Rectal smooth muscle tissue (tissue), 1 donor: ENCODE data around the gene SKA1.

ENCODE experiments used
- H3K27ac ChIP-seq: one replicate; pipeline ENCODE4 v1.7.0; 2013; ENCODE audit warnings: low read depth, low read length, inconsistent platforms
- H3K27me3 ChIP-seq: one replicate; pipeline ENCODE4 v1.7.0; 2013; ENCODE audit warnings: low read length; ENCODE audit not compliant: control insufficient read depth, insufficient read depth
- H3K36me3 ChIP-seq: one replicate; pipeline ENCODE4 v1.7.0; 2013; ENCODE audit warnings: low read length; ENCODE audit not compliant: control insufficient read depth, insufficient read depth
- H3K4me1 ChIP-seq: one replicate; pipeline ENCODE4 v1.7.0; 2013; ENCODE audit warnings: low read length; ENCODE audit not compliant: control insufficient read depth, insufficient read depth
- H3K4me3 ChIP-seq: one replicate; pipeline ENCODE4 v1.7.0; 2013; ENCODE audit warnings: low read length
- H3K9ac ChIP-seq: one replicate; pipeline ENCODE4 v1.7.0; 2013; ENCODE audit warnings: low read length

SKA1 gene, protein sequence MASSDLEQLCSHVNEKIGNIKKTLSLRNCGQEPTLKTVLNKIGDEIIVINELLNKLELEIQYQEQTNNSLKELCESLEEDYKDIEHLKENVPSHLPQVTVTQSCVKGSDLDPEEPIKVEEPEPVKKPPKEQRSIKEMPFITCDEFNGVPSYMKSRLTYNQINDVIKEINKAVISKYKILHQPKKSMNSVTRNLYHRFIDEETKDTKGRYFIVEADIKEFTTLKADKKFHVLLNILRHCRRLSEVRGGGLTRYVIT

GRCh38 chr18:50374753-50375391 lies at the start of gene SKA1:
TSS of gene SKA1 (plus strand) at chr18:50375046. CDS start at chr18:50375831, 785 bp downstream.
- H3K27me3 ChIP-seq = no peaks in the 10 kb centered on the region
- H3K4me3 ChIP-seq = peak within 1 kb of the TSS; percentile 81
- peak within 1 kb of the TSS; percentile 79 for H3K27ac ChIP-seq
- H3K9ac ChIP-seq = no peak within 1 kb of the TSS
- peaks cover 6% of the 10 kb centered on the region for H3K4me1 ChIP-seq
- H3K36me3 ChIP-seq = no peaks in the 10 kb centered on the region

DNA sequence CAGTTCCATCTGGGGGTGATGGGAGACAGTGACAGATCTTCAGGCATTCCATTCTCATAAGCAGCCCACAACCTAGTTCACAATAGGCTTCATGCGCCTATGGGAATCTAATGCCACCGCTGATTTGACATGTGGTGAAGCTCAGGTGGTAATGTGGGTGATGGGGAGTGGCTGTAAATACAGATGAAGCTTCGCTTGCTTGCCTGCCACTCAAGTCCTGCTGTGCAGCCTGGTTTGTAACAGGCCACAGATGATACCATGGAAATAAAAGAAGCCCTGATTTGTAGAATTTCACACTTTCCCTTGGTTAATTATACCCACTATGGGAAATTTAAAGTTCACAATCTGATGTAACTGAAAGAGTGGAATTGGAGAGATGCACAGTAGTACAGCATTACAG lies 46.9 kb upstream of the SKA1 start:
- Histone ChIP-seq H3K9ac (no peak overlapping the region), H3K27ac (no peak overlapping the region), H3K4me3 (no peak overlapping the region), H3K36me3 (no peaks in the 10 kb centered on the region), H3K27me3 (no peaks in the 10 kb centered on the region), H3K4me1 (no peaks in the 10 kb centered on the region)

DNA sequence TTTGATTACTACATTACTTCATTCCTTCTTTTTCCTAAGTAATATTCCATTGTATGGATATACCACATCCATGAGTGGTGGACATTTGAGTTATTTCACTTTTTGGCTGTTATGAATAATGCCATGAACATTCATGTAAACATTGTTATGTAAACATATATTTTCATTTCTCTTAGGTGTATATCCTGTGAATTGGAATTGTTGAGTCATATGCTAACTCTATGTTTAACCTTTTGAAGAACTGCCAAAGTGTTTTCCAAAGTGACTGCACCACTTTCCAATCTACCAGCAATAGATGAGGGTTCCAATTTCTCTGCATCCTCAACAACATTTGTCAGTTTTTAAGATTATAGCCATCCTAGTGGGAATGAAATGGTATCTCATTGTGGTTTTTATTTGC lies 44.7 kb upstream of the SKA1 start:
- Histone ChIP-seq H3K27ac (no peak overlapping the region), H3K27me3 (no peaks in the 10 kb centered on the region), H3K9ac (no peak overlapping the region), H3K4me3 (no peak overlapping the region), H3K4me1 (no peaks in the 10 kb centered on the region), H3K36me3 (no peaks in the 10 kb centered on the region)

GRCh38 chr18:50331691-50332090 lies 43.2 kb upstream of the SKA1 start:
- no peak overlapping the region for H3K27ac ChIP-seq
- H3K4me3 ChIP-seq = no peak overlapping the region
- H3K4me1 ChIP-seq = no peaks in the 10 kb centered on the region
- H3K9ac ChIP-seq = no peak overlapping the region
- H3K27me3 ChIP-seq = no peaks in the 10 kb centered on the region
- H3K36me3 ChIP-seq = no peaks in the 10 kb centered on the region

GRCh38 chr18:50334546-50335152 lies 40.2 kb upstream of the SKA1 start:
- Histone ChIP-seq H3K36me3 (no peaks in the 10 kb centered on the region), H3K4me1 (no peaks in the 10 kb centered on the region), H3K9ac (no peak overlapping the region), H3K27ac (no peak overlapping the region), H3K4me3 (no peak overlapping the region), H3K27me3 (no peaks in the 10 kb centered on the region)

- H3K27me3 ChIP-seq = no peaks in the 10 kb centered on the region
Observed at GRCh38 chr18:50338122-50338521, 36.7 kb upstream of the SKA1 start.

DNA sequence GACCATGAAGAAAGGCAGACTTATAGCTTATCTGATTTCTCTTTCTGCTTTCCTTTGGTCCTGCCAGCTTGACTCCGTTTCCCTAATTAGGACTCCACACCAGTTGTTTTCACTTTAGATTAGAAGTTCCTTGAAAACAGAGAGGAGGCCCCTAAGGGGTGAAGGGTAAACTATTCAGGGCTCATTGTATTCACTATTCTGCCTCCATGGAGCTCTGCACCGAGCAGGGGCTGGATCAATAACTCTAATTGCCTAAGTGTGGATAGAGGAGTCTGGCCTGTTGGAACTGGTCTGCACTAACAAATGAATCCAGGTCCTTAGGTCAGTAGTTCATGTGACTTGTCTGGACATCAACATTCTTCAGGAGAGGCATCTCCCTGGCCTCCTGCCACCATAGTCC lies 36.1 kb upstream of the SKA1 start:
- Histone ChIP-seq H3K4me3 (no peak overlapping the region), H3K27ac (no peak overlapping the region), H3K27me3 (no peaks in the 10 kb centered on the region), H3K4me1 (no peaks in the 10 kb centered on the region), H3K9ac (no peak overlapping the region), H3K36me3 (no peaks in the 10 kb centered on the region)

More at GRCh38 chr18:50338122-50338521, 36.7 kb upstream of the SKA1 start:
- H3K4me1 ChIP-seq = no peaks in the 10 kb centered on the region
- H3K4me3 ChIP-seq = no peak overlapping the region
- H3K36me3 ChIP-seq = no peaks in the 10 kb centered on the region
- H3K27ac ChIP-seq = no peak overlapping the region
- no peak overlapping the region for H3K9ac ChIP-seq

GRCh38 chr18:50340078-50340477 lies 34.8 kb upstream of the SKA1 start:
- H3K9ac ChIP-seq = no peak overlapping the region
- no peak overlapping the region for H3K4me3 ChIP-seq
- no peak overlapping the region for H3K27ac ChIP-seq
- H3K36me3 ChIP-seq = no peaks in the 10 kb centered on the region
- H3K27me3 ChIP-seq = no peaks in the 10 kb centered on the region
- H3K4me1 ChIP-seq = no peaks in the 10 kb centered on the region

GRCh38 chr18:50341443-50341842 lies 33.4 kb upstream of the SKA1 start:
- Histone ChIP-seq H3K4me3 (no peak overlapping the region), H3K4me1 (no peaks in the 10 kb centered on the region), H3K36me3 (no peaks in the 10 kb centered on the region), H3K9ac (no peak overlapping the region), H3K27ac (no peak overlapping the region), H3K27me3 (no peaks in the 10 kb centered on the region)

DNA sequence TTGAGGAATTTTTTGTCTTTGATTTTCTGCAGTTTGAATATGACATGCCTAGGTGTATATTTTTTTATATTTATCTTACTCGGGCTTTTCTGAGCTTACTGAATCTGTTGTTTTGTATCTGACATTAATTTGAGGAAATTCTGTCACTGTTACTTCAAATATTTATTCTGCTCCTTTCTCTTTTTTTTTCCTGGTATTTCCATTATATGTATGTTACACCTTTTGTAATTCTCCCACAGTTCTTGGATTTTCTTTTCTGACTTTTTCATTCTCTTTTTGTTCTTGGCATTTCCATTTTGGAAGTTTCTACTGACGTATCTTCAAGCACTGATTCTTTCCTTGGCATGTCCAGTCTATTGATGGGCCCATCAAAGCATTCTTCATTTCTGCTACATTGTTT lies 24.1 kb upstream of the SKA1 start:
- Histone ChIP-seq H3K27me3 (no peaks in the 10 kb centered on the region), H3K36me3 (no peaks in the 10 kb centered on the region), H3K4me1 (no peaks in the 10 kb centered on the region), H3K4me3 (no peak overlapping the region), H3K9ac (no peak overlapping the region), H3K27ac (no peak overlapping the region)

- Histone ChIP-seq H3K36me3 (no peaks in the 10 kb centered on the region), H3K4me1 (no peaks in the 10 kb centered on the region), H3K27ac (no peak overlapping the region), H3K4me3 (no peak overlapping the region), H3K27me3 (no peaks in the 10 kb centered on the region), H3K9ac (no peak overlapping the region)
Observed at GRCh38 chr18:50356036-50356945, 18.6 kb upstream of the SKA1 start.

DNA sequence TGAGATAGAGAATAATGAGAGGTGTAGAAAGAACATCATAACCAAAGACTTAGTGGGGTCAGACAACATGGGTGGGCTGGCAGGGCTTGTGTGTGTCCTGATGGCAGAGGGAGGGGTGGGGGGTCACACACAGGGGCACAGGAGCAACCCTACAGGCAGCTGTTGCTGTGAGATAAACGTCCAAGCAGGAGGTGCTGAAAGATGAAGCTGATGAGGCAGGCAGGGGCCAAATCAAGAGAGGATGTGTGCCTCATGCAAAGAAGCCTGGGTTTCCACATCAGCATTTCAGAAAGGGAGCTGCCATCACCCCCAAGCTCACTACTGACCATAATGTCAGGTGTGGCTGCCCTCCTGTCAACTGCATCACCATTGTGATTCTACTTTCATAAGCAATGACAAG lies 16.0 kb upstream of the SKA1 start:
- H3K27ac ChIP-seq = no peak overlapping the region
- H3K4me3 ChIP-seq = no peak overlapping the region
- H3K27me3 ChIP-seq = no peaks in the 10 kb centered on the region
- H3K36me3 ChIP-seq = no peaks in the 10 kb centered on the region
- no peaks in the 10 kb centered on the region for H3K4me1 ChIP-seq
- no peak overlapping the region for H3K9ac ChIP-seq
